K562 (cell line): ENCODE data around the gene IDI2. TPM values are rescaled to one million over a fixed set of nuclear protein-coding genes. Genes with fewer than 3 reads are reported as not detected.

Experiments used
- ARNT ChIP-seq, 2 experiments: fragments of 450-650 bp; IDR thresholded peaks; 2 replicates each; pipeline ENCODE4 v1.6.1; 2016; ENCODE audit warnings: mild to moderate bottlenecking in 1 of 2
- FOXP1 ChIP-seq: sonication (generic); formaldehyde crosslinking; IDR thresholded peaks from 2 replicates; pipeline ENCODE4 v1.8.0; 2022; ENCODE audit warnings: mild to moderate bottlenecking, missing genetic modification reagents
- GTF2A2 ChIP-seq: IDR thresholded peaks from 2 replicates; pipeline ENCODE4 v1.6.1; 2016; ENCODE audit warnings: mild to moderate bottlenecking, missing genetic modification characterization, missing compliant biosample characterization
- HMGN3 ChIP-seq: IDR thresholded peaks from 2 replicates; pipeline ENCODE4 v1.6.1; 2011; ENCODE audit warnings: borderline replicate concordance, low read depth, mild to moderate bottlenecking, mixed read lengths, low read length; ENCODE audit not compliant: insufficient read length; ENCODE audit errors: extremely low read depth
- HNRNPK ChIP-seq: fragments of 200-400 bp; formaldehyde crosslinking; IDR thresholded peaks from one replicate; pipeline ENCODE4 v1.6.1; 2018; ENCODE audit warnings: mild to moderate bottlenecking, low read depth, low read length; ENCODE audit not compliant: poor library complexity, severe bottlenecking
- JUND ChIP-seq, 2 experiments: IDR thresholded peaks; 2 replicates in 1 of 2; 3 replicates in 1 of 2; pipeline ENCODE4 v1.6.1; 2011; ENCODE audit warnings: borderline replicate concordance in 2 of 2, low read depth in 2 of 2, low read length in 2 of 2, improper control_type of control experiment in 1 of 2, missing biosample characterization in 1 of 2, missing genetic modification characterization in 1 of 2, missing genetic modification reagents in 1 of 2
- KAT2B ChIP-seq: IDR thresholded peaks from one replicate; pipeline ENCODE4 v1.6.1; 2012; ENCODE audit warnings: low read depth, mild to moderate bottlenecking, control low read depth, inconsistent platforms, low read length, moderate library complexity
- MECOM ChIP-seq: fragments of 250-450 bp; sonication (Bioruptor Pico); IDR thresholded peaks from 2 replicates; pipeline ENCODE4 v1.8.0; 2022; ENCODE audit warnings: inconsistent platforms
- MTA3 ChIP-seq: fragments of 450-650 bp; formaldehyde crosslinking; IDR thresholded peaks from 2 replicates; pipeline ENCODE4 v1.6.1; 2017; ENCODE audit warnings: mild to moderate bottlenecking, borderline replicate concordance
- NBN ChIP-seq: fragments of 450-650 bp; IDR thresholded peaks from 2 replicates; pipeline ENCODE4 v1.6.1; 2016; ENCODE audit warnings: low read depth, mild to moderate bottlenecking
- POLR2A ChIP-seq: fragments of 450-650 bp; conservative IDR thresholded peaks from 2 replicates; pipeline ENCODE4 v1.6.1; 2016
- RB1 ChIP-seq: fragments of 450-650 bp; IDR thresholded peaks from 2 replicates; pipeline ENCODE4 v1.6.1; 2017; ENCODE audit warnings: low read depth, mild to moderate bottlenecking
- TAF1 ChIP-seq: IDR thresholded peaks from 2 replicates; pipeline ENCODE4 v1.6.1; 2011; ENCODE audit warnings: mild to moderate bottlenecking, low read length, moderate library complexity; ENCODE audit not compliant: insufficient read depth, control insufficient read depth, severe bottlenecking; ENCODE audit errors: extremely low read depth
- TARDBP ChIP-seq: fragments of 450-650 bp; IDR thresholded peaks from 2 replicates; pipeline ENCODE4 v1.6.1; 2016
- TEAD1 ChIP-seq, 2 experiments: fragments of 450-650 bp in 1 of 2; sonication (generic) in 1 of 2; formaldehyde crosslinking; IDR thresholded peaks; 2 replicates each; pipeline versions ENCODE4 v1.4.0 to v1.8.0; 2020 to 2022; ENCODE audit warnings: mild to moderate bottlenecking in 2 of 2, missing genetic modification reagents in 1 of 2
- TEAD4 ChIP-seq, 2 experiments: sonication (generic) in 1 of 2; formaldehyde crosslinking in 1 of 2; IDR thresholded peaks; 2 replicates each; pipeline versions ENCODE4 v1.6.1 to v1.8.0; 2012 to 2022; ENCODE audit warnings: borderline replicate concordance in 1 of 2, inconsistent platforms in 1 of 2, low read length in 1 of 2, mild to moderate bottlenecking in 1 of 2, missing genetic modification reagents in 1 of 2
- ZNF232 ChIP-seq: sonication (generic); formaldehyde crosslinking; IDR thresholded peaks from 2 replicates; pipeline ENCODE4 v1.8.0; 2022; ENCODE audit warnings: mild to moderate bottlenecking, missing genetic modification reagents
- ZNF253 ChIP-seq: fragments of 250-450 bp; sonication (Bioruptor Pico); conservative IDR thresholded peaks from 2 replicates; pipeline ENCODE4 v1.6.1; 2021; ENCODE audit warnings: mild to moderate bottlenecking
- ZNF263 ChIP-seq: sonication (generic); formaldehyde crosslinking; IDR thresholded peaks from 2 replicates; pipeline ENCODE4 v1.8.0; 2022; ENCODE audit warnings: mild to moderate bottlenecking, missing genetic modification reagents, borderline replicate concordance
- ZNF780A ChIP-seq: fragments of 250-450 bp; sonication (Bioruptor Pico); IDR thresholded peaks from 2 replicates; pipeline ENCODE4 v1.5.0; 2021; ENCODE audit warnings: mild to moderate bottlenecking
- polyA plus RNA-seq, 8 experiments: library from polyadenylated mRNA; depleted of rRNA in 4 of 8; stranded (reverse) in 5 of 8; unstranded in 3 of 8; fragments of >200 nt; fragmentation: Nextera tagmentation in 2 of 8; fragmentation: Illumina TruSeq in 1 of 8; extraction: Ambion mirVana in 2 of 8; extraction: Trizol in 1 of 8; gene quantifications; 2 replicates each; pipeline versions ENCODE4 v1.2.1 to v1.2.3, GENCODE V29; 2011 to 2014; ENCODE audit warnings: inconsistent platforms in 1 of 8, missing spikeins in 1 of 8
- total RNA-seq, 7 experiments: library from RNA; depleted of rRNA in 6 of 7; stranded (reverse); fragments of >200 nt in 6 of 7; fragmentation: Illumina TruSeq in 2 of 7; extraction: Trizol in 2 of 7; gene quantifications; 2 replicates each; pipeline versions ENCODE4 v1.2.1 to v1.2.3, GENCODE V29; 2011 to 2021; ENCODE audit warnings: low replicate concordance in 1 of 7
- TF ChIP-seq, protein P1 (sequence below): sonication (generic); formaldehyde crosslinking; IDR thresholded peaks from 2 replicates; pipeline ENCODE4 v1.8.1; 2023; ENCODE audit warnings: mild to moderate bottlenecking, missing genetic modification reagents
- TF ChIP-seq, protein P2 (sequence below): fragments of 250-450 bp; sonication (Bioruptor Pico); IDR thresholded peaks from 2 replicates; pipeline ENCODE4 v1.6.1; 2021; ENCODE audit warnings: mild to moderate bottlenecking
- TF ChIP-seq, protein P3 (sequence below): fragments of 450-650 bp; IDR thresholded peaks from 2 replicates; pipeline ENCODE4 v1.6.1; 2016; ENCODE audit warnings: antibody characterized with exemption
- TF ChIP-seq, protein P4 (sequence below): fragments of 450-650 bp; conservative IDR thresholded peaks from 2 replicates; pipeline ENCODE4 v1.6.1; 2016; ENCODE audit warnings: missing genetic modification characterization, low read depth, mild to moderate bottlenecking, control low read depth, missing compliant biosample characterization

The IDI2 gene
- total and polyA plus RNA-seq, 9 of the 15 experiments (the other 6 are each of a cell fraction or from before 2014, with no cell fraction given), result not detected

DNA sequence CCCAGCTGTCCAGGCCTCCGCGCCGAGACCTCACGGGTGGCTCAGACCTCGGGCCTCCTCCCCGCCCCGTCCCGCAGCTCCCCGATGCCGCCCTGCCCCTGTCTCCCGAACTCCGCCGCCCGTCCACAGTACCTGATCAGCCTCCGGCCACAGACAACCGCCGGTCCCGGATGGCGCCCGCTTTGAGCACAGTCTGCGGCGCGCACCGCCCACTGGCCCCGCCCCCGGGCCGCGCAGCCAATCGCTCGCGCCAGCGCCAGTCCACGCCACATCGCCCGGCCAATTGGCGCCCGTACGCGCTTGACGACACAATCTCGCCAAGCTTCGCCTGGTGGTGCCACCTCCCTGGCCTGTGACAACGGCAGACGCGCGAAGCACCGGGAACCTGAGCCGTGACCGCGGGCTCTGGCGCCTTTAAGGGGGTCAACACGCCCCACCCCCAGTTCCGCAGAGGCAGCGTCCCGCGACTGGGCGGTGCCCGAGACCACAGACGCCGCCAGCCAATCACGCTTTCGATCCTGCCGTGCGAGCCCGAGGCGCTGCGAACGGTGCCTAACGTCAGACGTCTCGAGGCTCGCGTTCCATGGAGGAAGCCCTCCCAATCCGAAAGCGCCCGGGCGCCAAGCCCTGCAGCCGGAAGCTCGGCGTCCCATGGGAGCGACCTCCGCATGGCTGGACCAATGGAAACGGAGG is 23.2 kb upstream of the IDI2 start, which contains the start of gene IDI1 (continued):
- TF ChIP-seq TEAD4 (IDR thresholded peaks at IDR 0.05; ENCODE audit: low read length) (peak; percentile 14; the same call in 1 of the 2 replicates), TEAD4 (CRISPR knock-in tag; IDR thresholded peaks at IDR 0.05; ENCODE audit: borderline replicate concordance) (no peak), HMGN3 (peak; percentile 78), MTA3 (peak; percentile 97), RB1 (peak; percentile 41; the same call in 1 of the 2 replicates), ZNF232 (CRISPR knock-in tag) (no peak), POLR2A (peak; percentile 93), JUND (IDR thresholded peaks at IDR 0.05; ENCODE audit: borderline replicate concordance, low read depth, low read length) (peak; percentile 3; the same call in 1 of the 2 replicates), JUND (tag; IDR thresholded peaks at IDR 0.05; ENCODE audit: borderline replicate concordance, low read depth, low read length) (peak; percentile 2; the same call in 1 of the 3 replicates), HNRNPK (no peak), FOXP1 (no peak), NBN (0 out of 2 replicates have a peak, but pooled peaks have one; percentile 62), MECOM (CRISPR knock-in tag) (no peak), TAF1 (peak; percentile 85), ZNF253 (CRISPR knock-in tag) (no peak), ZNF780A (no peak), ARNT (IDR thresholded peaks at IDR 0.05) (no peak), KAT2B (no peak), ZNF263 (CRISPR knock-in tag) (no peak), TARDBP (0 out of 2 replicates have a peak, but pooled peaks have one; percentile 48), TEAD1 (CRISPR knock-in tag; IDR thresholded peaks at IDR 0.05) (peak in 1 of 2 experiments; percentile 22; a peak in 1 of 4 replicates), GTF2A2 (tag) (no peak)
- TF ChIP-seq, protein P1, sequence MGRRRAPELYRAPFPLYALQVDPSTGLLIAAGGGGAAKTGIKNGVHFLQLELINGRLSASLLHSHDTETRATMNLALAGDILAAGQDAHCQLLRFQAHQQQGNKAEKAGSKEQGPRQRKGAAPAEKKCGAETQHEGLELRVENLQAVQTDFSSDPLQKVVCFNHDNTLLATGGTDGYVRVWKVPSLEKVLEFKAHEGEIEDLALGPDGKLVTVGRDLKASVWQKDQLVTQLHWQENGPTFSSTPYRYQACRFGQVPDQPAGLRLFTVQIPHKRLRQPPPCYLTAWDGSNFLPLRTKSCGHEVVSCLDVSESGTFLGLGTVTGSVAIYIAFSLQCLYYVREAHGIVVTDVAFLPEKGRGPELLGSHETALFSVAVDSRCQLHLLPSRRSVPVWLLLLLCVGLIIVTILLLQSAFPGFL (CRISPR knock-in tag), result no peak
- TF ChIP-seq, protein P2, sequence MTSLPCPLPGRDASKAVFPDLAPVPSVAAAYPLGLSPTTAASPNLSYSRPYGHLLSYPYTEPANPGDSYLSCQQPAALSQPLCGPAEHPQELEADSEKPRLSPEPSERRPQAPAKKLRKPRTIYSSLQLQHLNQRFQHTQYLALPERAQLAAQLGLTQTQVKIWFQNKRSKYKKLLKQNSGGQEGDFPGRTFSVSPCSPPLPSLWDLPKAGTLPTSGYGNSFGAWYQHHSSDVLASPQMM (CRISPR knock-in tag), result no peak
- TF ChIP-seq, protein P3, sequence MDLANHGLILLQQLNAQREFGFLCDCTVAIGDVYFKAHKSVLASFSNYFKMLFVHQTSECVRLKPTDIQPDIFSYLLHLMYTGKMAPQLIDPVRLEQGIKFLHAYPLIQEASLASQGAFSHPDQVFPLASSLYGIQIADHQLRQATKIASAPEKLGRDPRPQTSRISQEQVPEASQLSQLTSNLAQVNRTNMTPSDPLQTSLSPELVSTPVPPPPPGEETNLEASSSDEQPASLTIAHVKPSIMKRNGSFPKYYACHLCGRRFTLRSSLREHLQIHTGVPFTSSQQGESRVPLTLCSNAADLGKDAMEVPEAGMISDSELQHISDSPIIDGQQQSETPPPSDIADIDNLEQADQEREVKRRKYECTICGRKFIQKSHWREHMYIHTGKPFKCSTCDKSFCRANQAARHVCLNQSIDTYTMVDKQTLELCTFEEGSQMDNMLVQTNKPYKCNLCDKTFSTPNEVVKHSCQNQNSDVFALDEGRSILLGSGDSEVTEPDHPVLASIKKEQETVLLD, result 0 out of 2 replicates have a peak, but pooled peaks have one; percentile 35
- TF ChIP-seq, protein P4, sequence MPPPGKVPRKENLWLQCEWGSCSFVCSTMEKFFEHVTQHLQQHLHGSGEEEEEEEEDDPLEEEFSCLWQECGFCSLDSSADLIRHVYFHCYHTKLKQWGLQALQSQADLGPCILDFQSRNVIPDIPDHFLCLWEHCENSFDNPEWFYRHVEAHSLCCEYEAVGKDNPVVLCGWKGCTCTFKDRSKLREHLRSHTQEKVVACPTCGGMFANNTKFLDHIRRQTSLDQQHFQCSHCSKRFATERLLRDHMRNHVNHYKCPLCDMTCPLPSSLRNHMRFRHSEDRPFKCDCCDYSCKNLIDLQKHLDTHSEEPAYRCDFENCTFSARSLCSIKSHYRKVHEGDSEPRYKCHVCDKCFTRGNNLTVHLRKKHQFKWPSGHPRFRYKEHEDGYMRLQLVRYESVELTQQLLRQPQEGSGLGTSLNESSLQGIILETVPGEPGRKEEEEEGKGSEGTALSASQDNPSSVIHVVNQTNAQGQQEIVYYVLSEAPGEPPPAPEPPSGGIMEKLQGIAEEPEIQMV (tag), result no peak
